Measurements from ENCODE around the gene C10orf95.

DNA sequence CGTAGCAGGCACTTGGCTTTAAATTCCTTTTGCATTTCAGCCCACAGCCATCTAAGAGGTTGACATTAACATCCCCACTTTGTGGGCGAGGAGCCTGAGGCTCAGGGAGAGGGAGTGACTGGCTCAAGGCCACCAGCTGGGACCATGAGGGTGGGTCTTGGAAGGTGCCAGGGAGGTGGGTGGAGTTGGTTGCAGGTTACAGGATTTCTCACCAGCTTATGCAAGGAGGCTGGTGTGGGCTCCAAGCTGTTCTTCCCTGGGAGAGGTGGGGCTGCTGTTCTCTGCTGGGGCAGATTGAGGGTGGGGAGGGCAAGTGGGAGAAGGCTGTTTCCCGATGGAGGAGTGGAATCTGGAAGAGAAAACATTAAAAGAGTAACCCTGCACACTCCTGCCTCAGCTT lies 14.1 kb upstream of the C10orf95 start:
- TF ChIP-seq, protein P1, sequence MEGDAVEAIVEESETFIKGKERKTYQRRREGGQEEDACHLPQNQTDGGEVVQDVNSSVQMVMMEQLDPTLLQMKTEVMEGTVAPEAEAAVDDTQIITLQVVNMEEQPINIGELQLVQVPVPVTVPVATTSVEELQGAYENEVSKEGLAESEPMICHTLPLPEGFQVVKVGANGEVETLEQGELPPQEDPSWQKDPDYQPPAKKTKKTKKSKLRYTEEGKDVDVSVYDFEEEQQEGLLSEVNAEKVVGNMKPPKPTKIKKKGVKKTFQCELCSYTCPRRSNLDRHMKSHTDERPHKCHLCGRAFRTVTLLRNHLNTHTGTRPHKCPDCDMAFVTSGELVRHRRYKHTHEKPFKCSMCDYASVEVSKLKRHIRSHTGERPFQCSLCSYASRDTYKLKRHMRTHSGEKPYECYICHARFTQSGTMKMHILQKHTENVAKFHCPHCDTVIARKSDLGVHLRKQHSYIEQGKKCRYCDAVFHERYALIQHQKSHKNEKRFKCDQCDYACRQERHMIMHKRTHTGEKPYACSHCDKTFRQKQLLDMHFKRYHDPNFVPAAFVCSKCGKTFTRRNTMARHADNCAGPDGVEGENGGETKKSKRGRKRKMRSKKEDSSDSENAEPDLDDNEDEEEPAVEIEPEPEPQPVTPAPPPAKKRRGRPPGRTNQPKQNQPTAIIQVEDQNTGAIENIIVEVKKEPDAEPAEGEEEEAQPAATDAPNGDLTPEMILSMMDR (IDR thresholded peaks at IDR 0.05) = no peak
- no peak for TF ChIP-seq POLR2AphosphoS5 (IDR thresholded peaks at IDR 0.05)

All from sigmoid colon (tissue), 4 donors.